Loucy (cell line): ENCODE results near the gene SUFU.

Experiments
- H2AFZ ChIP-seq: fragments of 200-600 bp; sonication (generic); 2 replicates; pipeline ENCODE4 v1.6.0; 2016; ENCODE audit warnings: antibody characterized with exemption, mild to moderate bottlenecking, low read length, moderate library complexity
- H3F3A ChIP-seq: fragments of 200-600 bp; 2 replicates; pipeline ENCODE4 v1.6.0; 2016; ENCODE audit warnings: antibody characterized with exemption, low read depth, mild to moderate bottlenecking
- H3K27me3 ChIP-seq: fragments of 200-600 bp; sonication (generic); 2 replicates; pipeline ENCODE4 v1.6.1; 2014; ENCODE audit warnings: low read length, mild to moderate bottlenecking; ENCODE audit not compliant: insufficient read depth, poor library complexity, severe bottlenecking
- H3K36me3 ChIP-seq: fragments of 200-600 bp; sonication (generic); 2 replicates; pipeline ENCODE4 v1.6.1; 2016; ENCODE audit warnings: low read length; ENCODE audit not compliant: insufficient read depth
- H3K4me1 ChIP-seq: fragments of 200-600 bp; sonication (generic); 2 replicates; pipeline ENCODE4 v1.5.1; 2014; ENCODE audit warnings: low read length, mild to moderate bottlenecking; ENCODE audit not compliant: insufficient read depth, poor library complexity, severe bottlenecking
- H3K4me2 ChIP-seq: fragments of 200-600 bp; sonication (generic); 2 replicates; pipeline ENCODE4 v1.6.0; 2014; ENCODE audit warnings: antibody characterized with exemption, low read length, low read depth, mild to moderate bottlenecking; ENCODE audit not compliant: poor library complexity, severe bottlenecking
- H3K4me3 ChIP-seq: fragments of 200-600 bp; sonication (generic); 2 replicates; pipeline ENCODE4 v1.5.1; 2014; ENCODE audit warnings: low read length, mild to moderate bottlenecking, mixed read lengths; ENCODE audit not compliant: poor library complexity, severe bottlenecking
- H3K79me2 ChIP-seq: fragments of 200-600 bp; sonication (generic); 2 replicates; pipeline ENCODE4 v1.6.1; 2014; ENCODE audit warnings: low read length; ENCODE audit not compliant: insufficient read depth
- H3K9ac ChIP-seq: fragments of 200-600 bp; sonication (generic); 2 replicates; pipeline ENCODE4 v1.6.0; 2014; ENCODE audit warnings: mild to moderate bottlenecking, low read depth, low read length, moderate library complexity; ENCODE audit not compliant: poor library complexity, severe bottlenecking
- H3K9me2 ChIP-seq: fragments of 200-600 bp; sonication (generic); replicated peaks from 2 replicates; pipeline ENCODE4 v1.6.1; 2016; ENCODE audit warnings: low read depth, low read length, mixed read lengths
- H3K9me3 ChIP-seq: fragments of 200-600 bp; sonication (generic); 2 replicates; pipeline ENCODE4 v1.6.1; 2014; ENCODE audit warnings: mild to moderate bottlenecking, antibody characterized with exemption, low read length, low read depth; ENCODE audit not compliant: insufficient read depth
- H4K20me1 ChIP-seq: fragments of 200-600 bp; sonication (generic); 2 replicates; pipeline ENCODE4 v1.6.0; 2014; ENCODE audit warnings: antibody characterized with exemption, low read length, mild to moderate bottlenecking; ENCODE audit not compliant: insufficient read depth, poor library complexity, severe bottlenecking
- EZH2phosphoT487 ChIP-seq: fragments of 200-600 bp; IDR thresholded peaks from 2 replicates; pipeline ENCODE4 v1.6.1; 2018; ENCODE audit warnings: antibody characterized with exemption, mild to moderate bottlenecking, moderate library complexity, borderline replicate concordance
- TF ChIP-seq, protein P1 (sequence below): fragments of 200-600 bp; sonication (generic); conservative IDR thresholded peaks from 2 replicates; pipeline ENCODE4 v1.5.1; 2014; ENCODE audit warnings: mild to moderate bottlenecking, antibody characterized with exemption, low read length

Gene SUFU

DNA sequence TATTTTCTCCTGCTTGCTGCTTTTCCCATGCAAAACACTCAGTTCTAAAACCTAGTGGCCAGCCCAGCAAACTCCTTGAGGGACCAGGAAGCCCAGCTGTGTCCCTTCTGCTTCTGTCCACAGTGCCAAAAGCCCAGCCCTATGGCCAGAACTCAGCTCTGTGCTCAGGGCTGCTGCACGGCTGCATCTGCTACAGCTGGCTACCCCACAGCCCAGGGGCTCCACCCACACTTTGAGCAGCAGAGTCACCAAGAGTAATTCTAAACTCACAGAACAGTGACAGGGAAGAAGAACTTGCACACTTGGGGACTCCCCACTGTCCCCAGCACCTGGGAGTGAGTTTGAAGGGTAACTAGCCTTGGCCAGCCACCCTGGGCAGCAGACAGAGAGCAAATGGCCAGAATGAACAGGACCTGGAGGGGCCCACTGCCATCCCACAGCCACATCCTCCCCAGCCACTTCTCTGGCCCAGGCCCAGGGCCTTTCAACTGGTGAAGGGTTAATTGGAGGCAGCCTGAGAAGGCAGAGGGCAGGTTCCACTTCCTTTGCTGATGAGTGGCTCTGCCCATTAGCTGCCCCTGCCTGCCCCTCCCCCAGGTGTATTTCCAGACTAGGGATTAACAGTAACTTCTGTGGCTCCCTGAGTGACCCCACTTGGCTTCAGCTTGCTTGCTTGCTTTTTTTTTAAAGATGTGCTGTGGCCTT is 112.4 kb downstream of the SUFU start:
- Histone ChIP-seq H3K4me2 (peak overlapping the region; percentile 70), H3K79me2 (no peaks in the 10 kb centered on the region), H3K27me3 (no peaks in the 10 kb centered on the region), H3F3A (peaks cover 9% of the 10 kb centered on the region; the same call in 1 of the 2 replicates), H3K9ac (peak overlapping the region; percentile 49), H2AFZ (no peak overlapping the region), H3K4me1 (peaks cover 57% of the 10 kb centered on the region), H4K20me1 (no peaks in the 10 kb centered on the region), H3K9me3 (no peaks in the 10 kb centered on the region), H3K36me3 (peaks cover 17% of the 10 kb centered on the region; the same call in 1 of the 2 replicates), H3K9me2 (no peaks in the 10 kb centered on the region), H3K4me3 (peak overlapping the region; percentile 27)
- TF ChIP-seq EZH2phosphoT487, result no peak
- TF ChIP-seq, protein P1, sequence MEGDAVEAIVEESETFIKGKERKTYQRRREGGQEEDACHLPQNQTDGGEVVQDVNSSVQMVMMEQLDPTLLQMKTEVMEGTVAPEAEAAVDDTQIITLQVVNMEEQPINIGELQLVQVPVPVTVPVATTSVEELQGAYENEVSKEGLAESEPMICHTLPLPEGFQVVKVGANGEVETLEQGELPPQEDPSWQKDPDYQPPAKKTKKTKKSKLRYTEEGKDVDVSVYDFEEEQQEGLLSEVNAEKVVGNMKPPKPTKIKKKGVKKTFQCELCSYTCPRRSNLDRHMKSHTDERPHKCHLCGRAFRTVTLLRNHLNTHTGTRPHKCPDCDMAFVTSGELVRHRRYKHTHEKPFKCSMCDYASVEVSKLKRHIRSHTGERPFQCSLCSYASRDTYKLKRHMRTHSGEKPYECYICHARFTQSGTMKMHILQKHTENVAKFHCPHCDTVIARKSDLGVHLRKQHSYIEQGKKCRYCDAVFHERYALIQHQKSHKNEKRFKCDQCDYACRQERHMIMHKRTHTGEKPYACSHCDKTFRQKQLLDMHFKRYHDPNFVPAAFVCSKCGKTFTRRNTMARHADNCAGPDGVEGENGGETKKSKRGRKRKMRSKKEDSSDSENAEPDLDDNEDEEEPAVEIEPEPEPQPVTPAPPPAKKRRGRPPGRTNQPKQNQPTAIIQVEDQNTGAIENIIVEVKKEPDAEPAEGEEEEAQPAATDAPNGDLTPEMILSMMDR, result no peak

DNA sequence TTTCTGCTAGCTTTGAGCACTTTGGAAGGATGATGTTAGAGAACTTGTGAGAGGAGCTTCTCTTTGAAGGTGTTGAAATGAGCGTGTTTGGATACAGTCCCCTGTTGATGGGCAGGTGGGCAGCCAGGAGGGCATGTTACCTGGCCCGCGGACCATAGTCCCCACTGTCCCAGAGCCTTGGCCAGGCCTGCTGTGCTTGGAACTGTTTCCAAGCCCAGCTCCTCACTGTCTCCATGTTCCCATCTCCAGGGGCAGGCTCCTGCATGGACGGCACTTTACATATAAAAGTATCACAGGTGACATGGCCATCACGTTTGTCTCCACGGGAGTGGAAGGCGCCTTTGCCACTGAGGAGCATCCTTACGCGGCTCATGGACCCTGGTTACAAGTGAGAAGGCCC is 113.3 kb downstream of the SUFU start:
- Histone ChIP-seq H3K4me3 (peak overlapping the region; percentile 27), H3K36me3 (peaks cover 17% of the 10 kb centered on the region; the same call in 1 of the 2 replicates), H3K9me2 (no peaks in the 10 kb centered on the region), H2AFZ (no peak overlapping the region), H3K27me3 (no peaks in the 10 kb centered on the region), H3K9me3 (no peaks in the 10 kb centered on the region), H3F3A (peaks cover 9% of the 10 kb centered on the region; the same call in 1 of the 2 replicates), H3K9ac (peak overlapping the region; percentile 49), H3K79me2 (no peaks in the 10 kb centered on the region), H3K4me2 (peak overlapping the region; percentile 70), H4K20me1 (no peaks in the 10 kb centered on the region), H3K4me1 (peaks cover 60% of the 10 kb centered on the region)
- TF ChIP-seq, protein P1, result no peak
- no peak for TF ChIP-seq EZH2phosphoT487

DNA sequence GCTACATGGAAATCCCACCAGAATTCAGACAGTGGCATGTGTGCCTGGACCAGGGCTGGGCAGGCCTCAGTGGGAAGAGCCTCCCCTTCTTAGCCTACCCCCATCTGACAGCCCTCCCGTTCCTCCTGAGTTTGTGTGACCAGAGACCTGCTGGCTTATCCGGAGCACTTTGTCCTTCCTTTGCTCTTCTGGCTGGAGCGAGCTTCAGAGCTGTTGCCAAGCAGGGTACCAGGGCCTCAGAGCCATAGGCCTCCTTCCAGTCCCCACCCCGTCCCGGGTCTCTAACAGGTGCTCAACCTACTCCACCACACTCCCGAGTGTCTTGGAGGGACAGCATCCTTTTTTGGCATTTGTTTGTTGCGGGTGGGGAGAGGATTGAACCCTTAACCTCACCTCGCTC is 114.0 kb downstream of the SUFU start:
- peaks cover 17% of the 10 kb centered on the region; the same call in 1 of the 2 replicates for H3K36me3 ChIP-seq
- peaks cover 53% of the 10 kb centered on the region for H3K4me1 ChIP-seq

More for the DNA sequence above, 114.0 kb downstream of the SUFU start:
- Histone ChIP-seq H3K4me3 (no peak overlapping the region), H3K9me2 (no peaks in the 10 kb centered on the region), H2AFZ (no peak overlapping the region), H3K79me2 (no peaks in the 10 kb centered on the region), H3F3A (peaks cover 9% of the 10 kb centered on the region; the same call in 1 of the 2 replicates), H3K9ac (peak overlapping the region; percentile 49), H3K4me2 (no peak overlapping the region), H3K27me3 (no peaks in the 10 kb centered on the region), H3K9me3 (no peaks in the 10 kb centered on the region), H4K20me1 (no peaks in the 10 kb centered on the region)
- TF ChIP-seq, protein P1, result no peak
- TF ChIP-seq EZH2phosphoT487, result no peak
